K562 (cell line): ENCODE measurements around the gene S100A9. TPM values are rescaled to one million over a fixed set of nuclear protein-coding genes. Genes with fewer than 3 reads are reported as not detected.

ENCODE experiments used
- ATAC-seq: fragments of 200-7000 bp; cut with Tn5 transposase; 3 replicates; pipeline ENCODE4 v1.9.1; 2020; ENCODE audit warnings: moderate library complexity
- BruUV-seq: library from RNA; stranded (reverse); fragments of 400-500 nt; replicated peaks from 2 replicates; lab custom pipeline; 2021; lab: Mats Ljungman, UMichigan
- CTCF ChIA-PET: fragments of 300-600 bp; formaldehyde crosslinking; extraction: SDS; loops from one replicate; lab custom pipeline; 2021; ENCODE audit warnings: low intra/inter-chr PET ratio; lab: Yijun Ruan, JAX
- POLR2A ChIA-PET: fragments of 300-600, 350-650 bp; sonication (Branson Sonifier 250); formaldehyde crosslinking; extraction: SDS; loops from one replicate; lab custom pipeline; 2021; ENCODE audit warnings: antibody characterized with exemption, inconsistent platforms; lab: Yijun Ruan, JAX
- DNase-seq, 4 experiments: peaks; one replicate each; pipeline versions ENCODE4 v3.0.0 to v3.0.0-alpha.2; 2011 to 2018; ENCODE audit warnings: low spot score in 3 of 4, mixed read lengths in 3 of 4; ENCODE audit errors: extremely low read depth in 1 of 4
- FAIRE-seq: peaks from 2 replicates; lab custom pipeline; 2011; peaks lifted over from hg19 to GRCh38; lab: Jason Lieb, UNC
- H2AFZ ChIP-seq: 2 replicates; pipeline ENCODE4 v1.6.0; 2011; ENCODE audit warnings: low read depth, low read length, control low read depth, inconsistent platforms
- H3K27ac ChIP-seq: fragments of 200-600 bp; 3 replicates; pipeline ENCODE4 v1.8.0; 2011; ENCODE audit warnings: low read depth, mild to moderate bottlenecking, control low read depth, inconsistent platforms, low read length, moderate library complexity, mixed read lengths; ENCODE audit errors: extremely low read depth
- H3K27me3 ChIP-seq, 2 experiments: fragments of 300-600 bp in 1 of 2; 2 replicates in 1 of 2; 3 replicates in 1 of 2; pipeline versions ENCODE4 v1.6.0 to v1.8.0; 2011; ENCODE audit warnings: inconsistent platforms in 2 of 2, low read length in 2 of 2, mild to moderate bottlenecking in 1 of 2, mixed read lengths in 1 of 2, moderate library complexity in 1 of 2; ENCODE audit not compliant: control insufficient read depth in 2 of 2, insufficient read depth in 2 of 2
- H3K36me3 ChIP-seq: fragments of 300-600 bp; 3 replicates; pipeline ENCODE4 v1.8.0; 2011; ENCODE audit warnings: mild to moderate bottlenecking, low read length, inconsistent platforms; ENCODE audit not compliant: control insufficient read depth, insufficient read depth
- H3K4me1 ChIP-seq, 2 experiments: fragments of 200-600 bp in 1 of 2; replicated peaks in 1 of 2; 2 replicates in 1 of 2; 3 replicates in 1 of 2; pipeline versions ENCODE4 v1.5.1 to v1.8.0; 2011; ENCODE audit warnings: inconsistent platforms in 2 of 2, low read length in 2 of 2, mild to moderate bottlenecking in 1 of 2, mixed read lengths in 1 of 2, moderate library complexity in 1 of 2; ENCODE audit not compliant: control insufficient read depth in 2 of 2, insufficient read depth in 2 of 2
- H3K4me2 ChIP-seq: 2 replicates; pipeline ENCODE4 v1.6.1; 2011; ENCODE audit warnings: low read length, control low read depth, inconsistent platforms, mixed read lengths; ENCODE audit not compliant: insufficient read depth
- H3K4me3 ChIP-seq: fragments of 200-600 bp; sonication (generic), shearing (Covaris generic); 2 replicates; pipeline ENCODE4 v1.5.1; 2016; ENCODE audit warnings: control low read depth, inconsistent platforms
- H3K79me2 ChIP-seq: fragments of 200-600 bp; 3 replicates; pipeline ENCODE4 v1.8.0; 2011; ENCODE audit warnings: low read length, inconsistent platforms; ENCODE audit not compliant: control insufficient read depth, insufficient read depth
- H3K9ac ChIP-seq, 2 experiments: 2 replicates each; pipeline versions ENCODE4 v1.6.0 to v1.6.1; 2011; ENCODE audit warnings: low read depth in 2 of 2, low read length in 2 of 2, control low read depth in 1 of 2, inconsistent platforms in 1 of 2, mild to moderate bottlenecking in 1 of 2, mixed read lengths in 1 of 2; ENCODE audit not compliant: insufficient read depth in 1 of 2
- H3K9me1 ChIP-seq: one replicate; pipeline ENCODE4 v1.6.0; 2011; ENCODE audit warnings: inconsistent platforms, mild to moderate bottlenecking, low read length, moderate library complexity; ENCODE audit not compliant: control insufficient read depth, insufficient read depth
- H3K9me3 ChIP-seq: replicated peaks from 2 replicates; pipeline ENCODE4 v1.5.1; 2011; ENCODE audit warnings: low read depth, low read length, inconsistent platforms; ENCODE audit not compliant: control insufficient read depth, insufficient read depth
- H4K20me1 ChIP-seq: replicated peaks from 2 replicates; pipeline ENCODE4 v1.6.1; 2011; ENCODE audit warnings: low read length, inconsistent platforms, mixed read lengths; ENCODE audit not compliant: control insufficient read depth, insufficient read depth
- DNMT1 ChIP-seq: fragments of 450-650 bp; IDR thresholded peaks from 2 replicates; pipeline ENCODE4 v1.6.1; 2016; ENCODE audit warnings: antibody characterized with exemption, mild to moderate bottlenecking
- KLF13 ChIP-seq: fragments of 450-650 bp; IDR thresholded peaks from 2 replicates; pipeline ENCODE4 v1.6.1; 2016; ENCODE audit warnings: missing genetic modification characterization, low read depth, mild to moderate bottlenecking, missing compliant biosample characterization, moderate library complexity, borderline replicate concordance
- MAFG ChIP-seq: fragments of 450-650 bp; conservative IDR thresholded peaks from 2 replicates; pipeline ENCODE4 v1.6.1; 2016; ENCODE audit warnings: missing genetic modification characterization, missing compliant biosample characterization
- OTX1 ChIP-seq: fragments of 450-650 bp; formaldehyde crosslinking; IDR thresholded peaks from 2 replicates; pipeline ENCODE4 v1.4.0; 2022; ENCODE audit warnings: mild to moderate bottlenecking
- YBX1 ChIP-seq: fragments of 450-650 bp; IDR thresholded peaks from 2 replicates; pipeline ENCODE4 v1.7.1; 2016; ENCODE audit warnings: mild to moderate bottlenecking
- ZNF232 ChIP-seq: sonication (generic); formaldehyde crosslinking; IDR thresholded peaks from 2 replicates; pipeline ENCODE4 v1.8.0; 2022; ENCODE audit warnings: mild to moderate bottlenecking, missing genetic modification reagents
- ZNF589 ChIP-seq: fragments of 200-800 bp; sonication (Bioruptor generic); IDR thresholded peaks from 2 replicates; pipeline ENCODE4 v1.6.1; 2016; ENCODE audit warnings: low read depth, missing genetic modification characterization, missing compliant biosample characterization
- WGBS: fragments of 100-300 bp; shearing (Covaris generic); methylation state at CpG from one replicate; pipeline ENCODE4 v1.1.6; 2016; ENCODE audit warnings: low coverage, mixed read lengths; ENCODE audit not compliant: insufficient coverage; ENCODE audit errors: missing lambda C conversion rate; 5-methylcytosine and 5-hydroxymethylcytosine counted together
- in situ Hi-C: fragments of 300-500 bp; cut with MboI; formaldehyde crosslinking; loops from 4 replicates; pipeline ENCODE4 v1.15.0; 2018; ENCODE audit warnings: inconsistent platforms, mixed read lengths
- intact Hi-C: fragments of 100-400 bp; cut with micrococcal nuclease; formaldehyde crosslinking; loops from 2 replicates; pipeline ENCODE4 v1.14.2; 2022
- polyA plus RNA-seq, 8 experiments: library from polyadenylated mRNA; depleted of rRNA in 4 of 8; stranded (reverse) in 5 of 8; unstranded in 3 of 8; fragments of >200 nt; fragmentation: Nextera tagmentation in 2 of 8; fragmentation: Illumina TruSeq in 1 of 8; extraction: Ambion mirVana in 2 of 8; extraction: Trizol in 1 of 8; gene quantifications; 2 replicates each; pipeline versions ENCODE4 v1.2.1 to v1.2.3, GENCODE V29; 2011 to 2014; ENCODE audit warnings: inconsistent platforms in 1 of 8, missing spikeins in 1 of 8
- total RNA-seq, 7 experiments: library from RNA; depleted of rRNA in 6 of 7; stranded (reverse); fragments of >200 nt in 6 of 7; fragmentation: Illumina TruSeq in 2 of 7; extraction: Trizol in 2 of 7; gene quantifications; 2 replicates each; pipeline versions ENCODE4 v1.2.1 to v1.2.3, GENCODE V29; 2011 to 2021; ENCODE audit warnings: low replicate concordance in 1 of 7
- TF ChIP-seq, protein P1 (sequence below): fragments of 200-800 bp; sonication (Bioruptor generic); IDR thresholded peaks from 2 replicates; pipeline ENCODE4 v1.6.1; 2017; ENCODE audit warnings: missing genetic modification characterization, missing compliant biosample characterization

The S100A9 gene
- total and polyA plus RNA-seq, 9 of the 15 experiments (the other 6 are each of a cell fraction or from before 2014, with no cell fraction given) = 0.80 TPM; not detected in 8

DNA sequence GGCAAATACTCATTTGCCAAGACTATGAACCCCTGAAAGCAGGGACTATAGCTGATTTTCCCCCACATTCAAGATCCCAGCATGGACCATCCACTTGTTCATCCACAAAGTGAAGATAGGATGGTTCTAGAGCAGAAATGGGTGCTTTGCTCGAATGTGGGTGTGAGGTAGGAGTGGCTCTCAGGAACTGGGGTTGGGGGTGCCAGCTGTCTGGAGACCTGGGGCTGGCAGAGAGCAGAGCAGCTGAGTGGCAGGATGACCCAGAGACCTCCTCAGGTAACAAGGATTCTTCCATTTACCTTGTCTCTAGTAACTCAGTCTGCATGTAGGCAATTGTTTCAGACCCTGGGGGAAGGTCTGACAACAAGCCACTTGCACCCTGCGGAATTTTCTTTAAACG, 6.0 kb downstream of the S100A9 start:
- FAIRE-seq (no peak), DNase-seq (no peak), ATAC-seq (no peak)
- Histone ChIP-seq H3K9ac (no peak overlapping the region), H3K9me3 (no peaks in the 10 kb centered on the region), H3K4me3 (no peak overlapping the region), H3K27me3 (peaks cover 3 to 48% of the 10 kb centered on the region in 2 experiments; a peak in 3 of 5 replicates), H2AFZ (no peak overlapping the region), H3K27ac (no peak overlapping the region), H3K9me1 (no peaks in the 10 kb centered on the region), H3K36me3 (no peaks in the 10 kb centered on the region), H3K4me1 (peaks cover 0 to 5% of the 10 kb centered on the region in 2 experiments; a peak in 1 of 5 replicates), H4K20me1 (no peaks in the 10 kb centered on the region), H3K79me2 (no peaks in the 10 kb centered on the region), H3K4me2 (no peak overlapping the region)
- POLR2A ChIA-PET = interaction anchor here (0.8 kb wide), 1 partner anchor 37 kb away, joined by 4 read pairs; no protein-coding TSS in a partner anchor
- in situ Hi-C loops = no loop called here
- 0% methylated on average over 3 of the region's 3 CpGs for WGBS
- no TSS peak for BruUV-seq
- TF ChIP-seq YBX1 (no peak), OTX1 (CRISPR knock-in tag) (no peak), ZNF232 (no peak), ZNF589 (CRISPR knock-in tag) (no peak), DNMT1 (no peak), MAFG (tag) (no peak), KLF13 (tag) (no peak)
- TF ChIP-seq, protein P1, sequence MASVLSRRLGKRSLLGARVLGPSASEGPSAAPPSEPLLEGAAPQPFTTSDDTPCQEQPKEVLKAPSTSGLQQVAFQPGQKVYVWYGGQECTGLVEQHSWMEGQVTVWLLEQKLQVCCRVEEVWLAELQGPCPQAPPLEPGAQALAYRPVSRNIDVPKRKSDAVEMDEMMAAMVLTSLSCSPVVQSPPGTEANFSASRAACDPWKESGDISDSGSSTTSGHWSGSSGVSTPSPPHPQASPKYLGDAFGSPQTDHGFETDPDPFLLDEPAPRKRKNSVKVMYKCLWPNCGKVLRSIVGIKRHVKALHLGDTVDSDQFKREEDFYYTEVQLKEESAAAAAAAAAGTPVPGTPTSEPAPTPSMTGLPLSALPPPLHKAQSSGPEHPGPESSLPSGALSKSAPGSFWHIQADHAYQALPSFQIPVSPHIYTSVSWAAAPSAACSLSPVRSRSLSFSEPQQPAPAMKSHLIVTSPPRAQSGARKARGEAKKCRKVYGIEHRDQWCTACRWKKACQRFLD (CRISPR knock-in tag) = no peak
- CTCF ChIA-PET = interaction anchor here (0.6 kb wide), 1 partner anchor 126 kb away, joined by 7 read pairs; no protein-coding TSS in a partner anchor
- intact Hi-C loops = no loop called here
